OCI-M2 (cell line): ENCODE measurements around the gene FPR2.
A peak's percentile ranks its signal among the peaks of the same experiment; 100 is the strongest.
"Not testable (repeated sequence)": the region's sequence is repeated elsewhere in the genome, so short reads cannot be mapped to it uniquely, and the experiment has no call there.

ENCODE experiments used
- DNase-seq: peaks from one replicate; lab custom pipeline; 2025; ENCODE audit not compliant: unreplicated experiment; lab: John Stamatoyannopoulos, UW

FPR2 gene

DNA sequence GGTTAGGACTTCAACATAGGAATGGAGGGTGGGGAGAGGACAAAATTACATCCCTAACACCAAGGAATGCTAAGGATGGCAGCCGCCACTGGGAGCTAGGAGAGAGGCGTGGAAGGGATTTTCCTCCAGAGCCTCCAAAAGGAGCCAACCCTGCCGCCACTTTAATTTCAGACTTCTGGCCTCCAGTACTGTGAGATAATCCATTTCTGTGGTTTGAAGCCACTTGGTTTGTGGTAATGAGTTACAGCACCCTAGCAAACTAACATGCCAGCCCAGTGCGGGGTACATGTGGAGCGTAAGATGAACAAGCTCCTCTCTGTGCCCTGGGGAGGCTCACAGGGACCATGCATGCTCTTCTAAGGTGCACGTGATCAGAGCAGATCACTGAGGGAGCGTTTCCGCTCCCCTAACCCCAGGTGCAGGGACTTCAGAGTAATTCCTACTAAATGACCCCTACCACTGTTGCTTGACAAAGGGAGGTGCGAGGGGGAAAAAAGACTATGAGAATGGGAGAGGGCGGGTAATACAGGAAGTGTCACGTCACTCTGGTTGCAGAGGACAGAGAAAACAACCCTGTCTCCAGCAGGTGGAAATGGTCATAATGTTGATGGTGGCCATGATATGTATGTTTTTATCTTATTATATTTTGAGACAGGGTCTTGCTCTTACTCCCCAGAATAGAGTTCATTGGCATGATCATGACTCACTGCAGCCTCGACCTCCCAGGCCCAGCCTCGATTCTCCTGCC is 21.3 kb upstream of the FPR2 start:
- no peak for DNase-seq

DNA sequence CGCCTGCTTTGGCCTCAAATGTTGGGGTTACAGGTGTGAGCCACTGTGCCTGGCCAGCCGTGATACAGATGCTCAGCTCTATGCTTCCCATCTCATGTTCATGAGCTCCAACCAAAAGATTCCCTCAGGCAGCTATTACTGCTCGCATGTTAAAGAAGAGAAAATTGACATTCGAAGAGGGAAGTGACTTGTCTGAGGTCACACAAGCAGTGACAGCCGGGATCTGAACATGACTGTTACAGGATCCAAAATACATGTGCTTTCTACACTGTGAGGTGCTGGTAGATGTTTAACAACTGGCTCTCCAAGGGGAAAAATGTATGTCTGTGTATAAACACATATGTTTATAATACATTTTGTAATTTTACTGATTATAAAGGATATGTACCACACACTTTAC is 20.6 kb upstream of the FPR2 start:
- DNase-seq, result no peak

- no peak for DNase-seq
Measured at GRCh38 chr19:51742789-51743188, 18.2 kb upstream of the FPR2 start.

DNA sequence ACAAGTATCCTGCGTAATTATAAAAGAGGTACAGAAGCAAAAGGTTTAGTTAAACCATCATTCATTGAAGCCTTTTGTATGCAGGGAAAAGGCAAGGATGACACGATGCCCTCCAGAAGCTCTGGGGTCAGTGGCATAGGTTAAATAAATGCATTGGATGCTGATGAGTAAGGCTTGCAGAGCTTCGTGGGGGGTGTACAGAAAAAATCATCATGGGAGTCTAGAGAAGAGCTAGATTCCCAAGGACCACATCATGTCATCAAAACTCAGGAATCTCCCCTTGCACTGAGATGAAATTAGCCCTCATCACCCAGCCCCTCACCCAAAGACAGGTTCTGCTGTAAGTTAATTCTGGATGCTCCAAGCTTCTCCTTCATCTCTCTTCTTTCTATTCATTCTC is 17.6 kb upstream of the FPR2 start:
- no peak for DNase-seq

- DNase-seq, result no peak
Measured at GRCh38 chr19:51746731-51747130, 14.2 kb upstream of the FPR2 start.

GRCh38 chr19:51749979-51750378 is 11.0 kb upstream of the FPR2 start:
- DNase-seq, result no peak

DNA sequence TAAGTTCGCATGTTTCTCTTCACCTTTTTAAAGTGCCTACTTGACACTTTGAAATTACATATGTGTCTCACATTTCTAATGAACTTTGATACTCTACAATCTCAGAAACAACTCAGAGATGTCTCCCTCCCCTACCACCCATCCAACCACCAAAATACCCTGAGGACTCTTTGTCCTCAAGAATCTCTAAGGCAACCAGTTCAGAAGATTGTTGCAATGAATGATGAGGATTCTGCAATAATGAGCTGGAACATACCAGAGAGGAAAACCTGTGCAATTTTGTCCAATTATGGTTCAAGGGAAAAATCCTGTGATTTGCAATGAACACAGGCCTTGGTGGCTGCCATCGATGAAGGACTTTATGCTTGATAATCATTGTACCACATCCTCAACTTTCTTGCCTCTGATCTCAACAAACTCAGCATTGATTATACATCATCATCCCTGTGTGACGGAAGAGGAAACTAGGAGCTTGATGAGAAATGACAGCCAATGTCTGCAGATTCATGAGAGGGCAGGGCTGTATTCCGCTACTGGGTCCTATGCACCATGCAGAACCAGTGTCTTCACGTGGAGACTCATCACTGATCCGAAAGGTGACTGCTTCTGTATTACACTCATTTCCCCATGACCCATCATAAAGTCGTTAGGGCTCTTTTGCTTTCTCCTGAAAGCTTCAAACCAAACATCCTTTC is 10.4 kb upstream of the FPR2 start:
- no peak for DNase-seq

GRCh38 chr19:51751655-51752054 is 9.3 kb upstream of the FPR2 start, which contains the start of gene FPR1:
Gene FPR1, minus strand, starts transcription at chr19:51751878. Its CDS starts 4,884 bp downstream, at chr19:51746994.
- DNase-seq, result no peak

- no peak for DNase-seq
Measured at GRCh38 chr19:51754109-51754508, 6.9 kb upstream of the FPR2 start.

- DNase-seq, result no peak
Measured at GRCh38 chr19:51754770-51755169, 6.2 kb upstream of the FPR2 start.

DNA sequence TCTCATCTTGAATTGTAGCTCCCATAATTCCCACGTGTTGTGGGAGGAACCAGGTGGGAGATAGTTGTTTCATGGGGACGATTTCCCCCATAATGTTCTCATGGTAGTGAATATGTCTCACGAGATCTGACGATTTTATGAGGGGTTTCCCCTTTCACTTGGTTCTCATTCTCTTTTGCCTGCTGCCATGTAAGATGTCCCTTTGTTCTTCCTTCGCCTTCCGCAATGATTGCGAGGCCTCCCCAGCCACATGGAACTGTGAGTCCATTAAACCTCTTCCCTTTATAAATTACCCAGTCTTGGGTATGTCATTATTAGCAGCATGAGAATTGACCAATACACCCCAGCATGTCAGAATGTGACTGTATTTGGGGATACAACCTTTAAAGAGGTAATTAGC is 5.4 kb upstream of the FPR2 start:
- no peak for DNase-seq

DNA sequence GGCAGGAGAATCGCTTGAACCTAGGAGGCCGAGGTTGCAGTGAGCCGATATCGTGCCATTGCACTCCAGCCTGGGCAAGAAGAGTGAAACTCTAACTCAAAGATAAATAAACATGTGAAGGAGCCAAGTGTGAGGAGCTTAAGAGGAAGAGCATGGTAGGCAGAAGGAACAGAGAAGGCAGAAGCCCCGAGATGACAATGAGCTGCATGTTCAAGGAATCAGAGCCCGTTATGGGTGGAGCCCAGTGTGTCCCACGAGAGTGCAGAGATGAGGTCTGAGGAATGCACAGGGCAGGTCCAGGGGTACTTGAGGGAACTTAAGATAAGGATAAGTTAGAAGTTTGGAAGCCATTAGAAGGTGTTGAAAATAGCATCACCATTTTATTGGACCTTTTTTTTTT is 716 bp downstream of the FPR2 start:
- DNase-seq, result no peak

GRCh38 chr19:51765086-51765485 is 4.1 kb downstream of the FPR2 start:
- no peak for DNase-seq

GRCh38 chr19:51766461-51766860 is 5.5 kb downstream of the FPR2 start:
- no peak for DNase-seq

- DNase-seq, result no peak
Measured at GRCh38 chr19:51771376-51772130, 10.6 kb downstream of the FPR2 start.

DNA sequence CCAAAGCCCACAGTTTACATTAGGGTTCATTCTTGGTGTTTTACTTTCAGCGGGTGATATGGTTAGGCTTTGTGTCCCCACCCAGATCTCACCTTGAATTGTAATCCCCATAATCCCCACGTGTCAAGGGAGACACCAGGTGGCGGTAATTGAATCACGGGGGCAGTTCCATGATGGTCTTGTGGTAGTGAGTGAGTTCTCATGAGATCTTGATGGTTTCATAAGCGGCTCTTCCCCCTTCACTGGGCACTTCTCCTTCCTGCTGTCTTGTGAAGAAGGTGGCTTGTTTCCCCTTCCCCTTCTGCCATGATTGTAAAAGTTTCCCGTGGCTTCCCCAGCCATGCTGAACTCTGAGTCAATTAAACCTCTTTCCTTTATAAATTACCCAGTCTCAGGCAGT is 12.0 kb downstream of the FPR2 start:
- DNase-seq, result no peak

- not testable (repeated sequence) for DNase-seq
Measured at GRCh38 chr19:51776561-51776960, 15.6 kb downstream of the FPR2 start.

DNA sequence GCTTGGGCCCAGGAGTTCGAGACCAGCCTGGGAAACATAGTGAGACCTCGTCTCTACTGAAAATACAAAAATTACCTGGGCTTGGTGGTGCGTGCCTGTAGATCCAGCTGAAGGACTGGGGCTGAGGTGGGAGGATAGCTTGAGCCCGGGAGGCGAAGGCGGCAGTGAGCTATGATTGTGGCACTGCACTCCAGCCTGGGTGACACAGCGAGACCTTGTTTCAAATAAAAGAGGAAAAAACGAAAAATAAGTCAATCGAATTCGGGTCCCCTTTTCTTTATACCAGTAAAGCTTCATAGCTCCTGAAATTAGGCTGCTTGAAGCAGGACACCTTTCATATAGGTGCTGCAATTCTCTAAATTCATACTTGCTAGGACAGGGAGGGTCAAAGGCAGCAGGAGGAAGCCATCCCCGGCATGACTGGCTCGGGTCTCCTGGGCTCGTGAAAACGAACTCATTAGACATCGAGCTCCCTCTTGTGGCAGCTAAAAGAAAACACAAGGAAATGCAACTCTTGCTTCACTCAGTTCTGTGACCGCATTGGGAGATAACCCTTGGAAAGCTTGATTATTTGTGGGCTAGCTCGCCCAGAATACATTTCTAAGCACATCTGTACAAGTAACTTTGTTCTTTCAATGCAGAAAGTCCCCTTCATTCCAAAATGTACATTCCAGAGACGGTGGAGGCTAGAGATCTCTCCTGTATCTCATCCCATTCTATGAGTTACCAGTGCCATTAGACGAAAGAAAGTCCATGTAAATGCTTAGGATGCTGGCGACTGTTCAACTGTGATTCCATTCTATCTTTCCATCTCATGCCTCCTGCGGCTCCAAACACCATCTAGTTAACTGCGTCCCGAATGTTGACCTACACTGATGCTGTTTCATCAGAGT is 16.8 kb downstream of the FPR2 start:
- peak; percentile 84 for DNase-seq

GRCh38 chr19:51779181-51779580 is 18.2 kb downstream of the FPR2 start:
- no peak for DNase-seq

GRCh38 chr19:51779703-51780102 is 18.7 kb downstream of the FPR2 start:
- no peak for DNase-seq

GRCh38 chr19:51780270-51780669 is 19.3 kb downstream of the FPR2 start:
- DNase-seq, result no peak
